Measurements from ENCODE around the gene MCF2L2.

DNA sequence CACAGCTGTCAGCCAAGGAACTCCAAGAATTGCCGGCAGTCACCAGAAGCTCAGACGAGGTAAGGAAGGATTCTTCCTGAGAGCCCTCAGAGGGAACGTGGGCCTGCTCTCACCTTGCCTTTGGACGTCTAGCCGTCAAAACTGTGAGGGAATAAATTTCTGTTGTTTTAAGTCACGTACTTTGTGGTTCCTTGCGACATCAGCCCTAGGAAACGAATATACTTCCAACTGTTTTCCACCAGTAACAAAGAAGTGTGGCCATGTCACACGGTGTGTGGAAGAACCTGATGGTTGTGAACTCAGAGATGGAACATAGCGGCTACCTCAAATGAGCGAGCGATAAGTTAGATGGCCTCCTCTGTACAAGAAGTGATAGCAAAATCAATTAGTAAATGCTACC, 216.3 kb downstream of the MCF2L2 start:
- no peak for TF ChIP-seq POLR2A (IDR thresholded peaks at IDR 0.05)
- TF ChIP-seq CTCF (IDR thresholded peaks at IDR 0.05) = no peak
